Chondrocyte (in vitro differentiated cells): ENCODE measurements around the gene UBE3C. TPM values are rescaled to one million over a fixed set of nuclear protein-coding genes. Genes with fewer than 3 reads are reported as not detected.

Source experiments
- DNase-seq: peaks from one replicate; pipeline ENCODE4 v3.0.0; 2021; ENCODE audit warnings: mixed read lengths, low spot score
- H3K27ac Mint-ChIP-seq: one replicate; pipeline ENCODE4 v1.8.0; 2021; ENCODE audit warnings: mild to moderate bottlenecking, moderate library complexity, mixed read lengths; ENCODE audit not compliant: unreplicated experiment
- H3K27me3 Mint-ChIP-seq: 2 replicates; pipeline ENCODE4 v1.8.0; 2021; ENCODE audit warnings: low read depth, mixed read lengths
- H3K36me3 Mint-ChIP-seq: 2 replicates; pipeline ENCODE4 v1.8.0; 2021; ENCODE audit warnings: low read depth, mixed read lengths
- H3K4me1 Mint-ChIP-seq: 2 replicates; pipeline ENCODE4 v1.8.0; 2021; ENCODE audit warnings: low read depth, mild to moderate bottlenecking, mixed read lengths
- H3K4me3 Mint-ChIP-seq: one replicate; pipeline ENCODE4 v1.8.0; 2021; ENCODE audit warnings: mild to moderate bottlenecking, moderate library complexity, mixed read lengths; ENCODE audit not compliant: unreplicated experiment
- H3K9me3 Mint-ChIP-seq: 2 replicates; pipeline ENCODE4 v1.8.0; 2021; ENCODE audit warnings: low read depth, mixed read lengths
- CTCF ChIP-seq: fragments of 200-600 bp; sonication (generic); IDR thresholded peaks from 2 replicates; pipeline ENCODE4 v1.5.0; 2021; ENCODE audit warnings: antibody characterized with exemption, mild to moderate bottlenecking, moderate library complexity
- total RNA-seq: library from RNA; stranded (reverse); gene quantifications from 3 replicates; pipeline ENCODE4 v1.2.1, GENCODE V29; 2021

UBE3C gene
- total RNA-seq, 1 donor from 2014 or later = 58.9 TPM

GRCh38 chr7:157192861-157193260 is 54.1 kb downstream of the UBE3C start:
- no peak for DNase-seq
- Mint-ChIP-seq H3K36me3 (peaks cover 23% of the 10 kb centered on the region), H3K27me3 (no peaks in the 10 kb centered on the region), H3K9me3 (peaks cover 8% of the 10 kb centered on the region), H3K4me3 (no peak overlapping the region), H3K27ac (no peak overlapping the region), H3K4me1 (peaks cover 11% of the 10 kb centered on the region)
- no peak for TF ChIP-seq CTCF

DNA sequence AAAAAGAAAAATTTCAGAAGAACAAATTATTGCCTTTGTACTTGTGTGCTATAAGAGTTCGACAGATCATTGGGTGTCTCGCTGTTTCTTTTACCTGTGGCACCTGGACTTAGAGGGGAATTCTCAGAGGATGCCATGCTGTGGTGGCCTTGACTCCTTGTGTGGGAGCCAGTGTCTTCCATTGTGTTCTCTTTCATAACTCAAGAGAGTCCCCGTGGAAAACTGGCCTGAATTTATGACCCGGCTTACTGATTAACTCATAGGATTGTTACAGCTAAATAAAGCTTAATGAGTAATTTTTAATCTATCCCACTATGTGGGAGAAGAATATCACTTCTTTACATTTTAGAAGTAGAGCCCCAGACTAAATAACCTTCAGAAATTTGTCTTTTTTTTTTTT is 54.5 kb downstream of the UBE3C start:
- no peak for TF ChIP-seq CTCF
- Mint-ChIP-seq H3K4me3 (no peak overlapping the region), H3K27ac (peak overlapping the region; percentile 15)

GRCh38 chr7:157194948-157195347 is 56.2 kb downstream of the UBE3C start:
- peaks cover 11% of the 10 kb centered on the region for H3K4me1 Mint-ChIP-seq
- H3K36me3 Mint-ChIP-seq = peaks cover 20% of the 10 kb centered on the region
- H3K9me3 Mint-ChIP-seq = peaks cover 8% of the 10 kb centered on the region
- no peak for TF ChIP-seq CTCF
- no peak overlapping the region for H3K27ac Mint-ChIP-seq
- no peaks in the 10 kb centered on the region for H3K27me3 Mint-ChIP-seq
- no peak for DNase-seq
- no peak overlapping the region for H3K4me3 Mint-ChIP-seq

More for the DNA sequence above, 54.5 kb downstream of the UBE3C start:
- peaks cover 24% of the 10 kb centered on the region for H3K36me3 Mint-ChIP-seq
- peaks cover 8% of the 10 kb centered on the region for H3K9me3 Mint-ChIP-seq
- no peaks in the 10 kb centered on the region for H3K27me3 Mint-ChIP-seq
- peaks cover 11% of the 10 kb centered on the region for H3K4me1 Mint-ChIP-seq
- no peak for DNase-seq

GRCh38 chr7:157195868-157196267 is 57.1 kb downstream of the UBE3C start:
- Mint-ChIP-seq H3K27ac (no peak overlapping the region), H3K4me3 (no peak overlapping the region), H3K9me3 (peaks cover 8% of the 10 kb centered on the region), H3K36me3 (peaks cover 16% of the 10 kb centered on the region), H3K4me1 (peaks cover 11% of the 10 kb centered on the region), H3K27me3 (no peaks in the 10 kb centered on the region)
- no peak for DNase-seq
- TF ChIP-seq CTCF = no peak

DNA sequence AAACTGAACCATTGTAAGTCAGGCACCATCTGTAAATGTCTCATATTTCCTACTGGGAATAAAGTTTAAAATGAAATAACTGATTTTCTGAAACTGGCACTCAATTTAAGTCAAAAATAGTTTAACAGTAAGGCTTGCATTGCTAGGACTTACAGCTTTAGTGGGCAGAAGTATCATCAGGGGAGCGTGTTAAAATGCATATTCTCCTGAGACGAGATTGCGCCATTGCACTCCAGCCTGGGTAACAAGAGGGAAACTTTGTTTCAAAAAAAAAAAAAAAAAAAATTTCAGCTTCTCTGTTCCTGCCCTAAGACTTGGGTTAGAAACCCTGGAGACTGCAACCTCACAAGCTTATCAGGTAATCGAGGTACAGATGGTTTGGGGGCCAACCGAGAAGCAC is 65.4 kb downstream of the UBE3C start:
- Mint-ChIP-seq H3K36me3 (peaks cover 20% of the 10 kb centered on the region), H3K4me3 (no peak overlapping the region), H3K9me3 (no peaks in the 10 kb centered on the region), H3K27me3 (no peaks in the 10 kb centered on the region), H3K4me1 (peaks cover 3% of the 10 kb centered on the region), H3K27ac (no peak overlapping the region)
- no peak for TF ChIP-seq CTCF
- DNase-seq = no peak
